HG02763 (cell line): ENCODE results near the gene GP1BB.
"Not testable (repeated sequence)": the region's sequence is repeated elsewhere in the genome, so short reads cannot be mapped to it uniquely, and the experiment has no call there.

ENCODE experiments used
- ATAC-seq: cut with Tn5 transposase; IDR thresholded peaks from one replicate; pipeline ENCODE4 v1.9.1; 2021; ENCODE audit warnings: mild to moderate bottlenecking, moderate library complexity; ENCODE audit not compliant: unreplicated experiment

Gene GP1BB

GRCh38 chr22:19723232-19723982 is at the start of gene GP1BB:
GP1BB (plus strand) TSS chr22:19723539; CDS start chr22:19723570, 31 bp downstream.
- no peak for ATAC-seq

GRCh38 chr22:19673660-19674059 is 49.7 kb upstream of the GP1BB start:
- ATAC-seq = no peak

GRCh38 chr22:19674129-19674928 is 49.0 kb upstream of the GP1BB start:
- no peak for ATAC-seq

- no peak for ATAC-seq
These were observed 48.4 kb upstream of the GP1BB start for GRCh38 chr22:19674929-19675253.

GRCh38 chr22:19675428-19675827 is 47.9 kb upstream of the GP1BB start:
- ATAC-seq = no peak

GRCh38 chr22:19676437-19676836 is 46.9 kb upstream of the GP1BB start:
- not testable (repeated sequence) for ATAC-seq

- no peak for ATAC-seq
These were observed 44.3 kb upstream of the GP1BB start for GRCh38 chr22:19678949-19679521.

GRCh38 chr22:19679522-19680101 is 43.7 kb upstream of the GP1BB start:
- ATAC-seq = no peak

- ATAC-seq = no peak
These were observed 43.0 kb upstream of the GP1BB start for GRCh38 chr22:19680287-19680881.

- no peak for ATAC-seq
These were observed 42.2 kb upstream of the GP1BB start for GRCh38 chr22:19680911-19681862.

- no peak for ATAC-seq
These were observed 41.5 kb upstream of the GP1BB start for GRCh38 chr22:19681863-19682245.

GRCh38 chr22:19686946-19687345 is 36.4 kb upstream of the GP1BB start:
- ATAC-seq = no peak

- ATAC-seq = no peak
These were observed 35.6 kb upstream of the GP1BB start for GRCh38 chr22:19687561-19688300.

GRCh38 chr22:19688301-19689290 is 34.7 kb upstream of the GP1BB start:
- ATAC-seq = no peak

GRCh38 chr22:19689408-19689807 is 33.9 kb upstream of the GP1BB start:
- ATAC-seq = no peak

- no peak for ATAC-seq
These were observed 32.2 kb upstream of the GP1BB start for GRCh38 chr22:19691007-19691720.

GRCh38 chr22:19691721-19692341 is 31.5 kb upstream of the GP1BB start:
- ATAC-seq = no peak
